ENCODE results near the gene C1orf159.

The C1orf159 gene

DNA sequence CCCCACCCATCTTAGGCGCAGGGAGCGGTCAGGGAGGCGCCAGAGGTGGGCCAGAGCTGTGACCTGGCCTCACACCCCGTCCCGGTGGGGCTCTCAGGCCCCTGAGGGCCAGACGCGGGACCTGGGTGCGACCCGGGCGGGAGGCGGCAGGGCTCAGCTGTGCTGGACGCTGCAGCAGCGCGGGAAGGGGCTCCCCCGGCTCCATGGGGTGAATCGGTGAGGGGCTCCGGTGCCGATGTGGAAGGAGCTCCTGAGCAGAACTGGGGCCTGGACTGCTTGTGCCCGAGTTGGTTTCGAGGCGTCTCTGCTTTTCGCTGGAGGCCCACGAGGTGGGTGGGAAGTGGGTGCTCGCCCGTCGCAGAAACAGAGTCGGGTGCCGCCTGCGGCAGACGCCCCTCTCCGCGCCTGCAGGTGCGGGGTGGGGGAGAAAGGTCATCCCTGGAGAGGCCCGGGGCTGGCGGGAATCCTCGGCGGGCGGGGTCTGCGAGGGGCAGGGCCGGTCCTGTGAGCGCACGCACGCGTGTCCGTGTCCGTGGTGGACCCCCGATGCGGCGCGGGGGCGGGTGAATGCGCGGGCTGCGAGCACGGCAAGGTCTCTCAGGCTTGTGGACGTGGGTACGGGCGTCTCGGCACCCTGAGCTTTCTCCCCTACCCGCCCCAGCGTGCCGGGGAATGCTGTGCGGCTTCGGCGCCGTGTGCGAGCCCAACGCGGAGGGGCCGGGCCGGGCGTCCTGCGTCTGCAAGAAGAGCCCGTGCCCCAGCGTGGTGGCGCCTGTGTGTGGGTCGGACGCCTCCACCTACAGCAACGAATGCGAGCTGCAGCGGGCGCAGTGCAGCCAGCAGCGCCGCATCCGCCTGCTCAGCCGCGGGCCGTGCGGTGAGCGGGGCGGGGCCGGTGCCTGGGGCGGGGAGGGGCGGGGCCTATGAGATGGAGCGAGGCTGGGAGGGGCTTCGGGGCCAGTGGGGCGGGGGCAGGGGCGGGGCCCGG, 75.6 kb downstream of the C1orf159 start:
- TF ChIP-seq GATA3 (IDR thresholded peaks at IDR 0.05; ENCODE audit: low read depth, low read length) = no peak
- TF ChIP-seq GATA2 (IDR thresholded peaks at IDR 0.05; ENCODE audit: low read depth, low read length) = no peak

DNA sequence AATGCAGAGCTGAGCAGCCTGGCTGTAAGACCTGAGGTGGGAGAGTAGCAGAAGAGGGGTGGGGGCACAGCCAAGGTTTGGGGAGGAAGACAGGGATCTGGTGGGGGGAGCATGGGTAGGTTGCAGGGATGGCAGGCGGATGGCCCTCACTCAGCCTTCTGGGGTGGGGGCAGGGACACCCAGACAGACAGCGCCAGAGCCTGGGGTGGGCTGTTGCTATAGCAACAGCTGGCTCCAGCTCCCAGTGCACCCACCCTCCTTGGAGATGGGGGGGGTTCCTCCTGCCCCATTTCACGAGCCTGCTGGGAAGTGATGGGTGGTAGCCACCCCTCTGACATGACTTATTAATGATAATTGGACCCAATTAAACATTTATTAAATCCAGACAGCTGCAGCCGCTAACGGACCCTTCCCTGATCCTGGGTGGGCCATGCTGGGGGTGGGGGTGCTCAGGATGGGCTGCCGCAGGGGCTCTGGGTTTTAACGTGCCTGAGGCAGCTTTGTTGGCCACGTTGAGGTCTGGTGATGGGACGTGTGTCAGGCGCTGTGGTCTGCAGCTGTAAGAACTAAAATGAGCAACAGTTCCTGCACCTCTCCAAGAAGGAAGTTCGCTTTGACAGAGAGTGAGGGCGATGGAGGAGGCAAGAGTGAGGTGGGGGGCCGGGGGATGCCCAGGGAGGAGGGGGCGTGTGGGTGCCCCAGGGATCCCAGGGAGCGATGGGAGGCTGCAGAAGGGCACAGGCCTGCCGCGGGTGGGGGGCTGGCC, 76.6 kb downstream of the C1orf159 start:
- TF ChIP-seq GATA3 (IDR thresholded peaks at IDR 0.05; ENCODE audit: low read depth, low read length) = no peak
- no peak for TF ChIP-seq GATA2 (IDR thresholded peaks at IDR 0.05; ENCODE audit: low read depth, low read length)

DNA sequence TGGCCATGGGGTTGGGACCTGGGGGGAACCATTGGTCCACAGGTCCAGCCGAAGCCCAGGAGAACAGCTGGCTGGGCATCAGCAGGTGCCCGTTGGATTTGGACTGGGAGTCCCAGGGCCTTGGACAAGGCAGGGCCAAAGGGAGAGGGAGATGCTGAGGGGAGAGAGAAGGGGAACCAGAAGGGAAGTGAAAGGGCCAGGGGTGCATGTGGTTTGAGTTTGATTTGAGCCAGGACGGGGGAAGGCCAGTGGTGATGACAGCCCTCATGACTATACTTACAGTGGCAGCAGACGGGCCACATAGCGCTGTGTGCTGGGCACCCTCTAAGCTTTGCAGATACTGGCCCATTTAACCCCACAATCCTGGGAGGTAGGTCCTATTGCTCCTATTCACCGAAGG, 77.2 kb downstream of the C1orf159 start:
- TF ChIP-seq GATA2 (IDR thresholded peaks at IDR 0.05; ENCODE audit: low read depth, low read length) (no peak), GATA3 (IDR thresholded peaks at IDR 0.05; ENCODE audit: low read depth, low read length) (no peak)

DNA sequence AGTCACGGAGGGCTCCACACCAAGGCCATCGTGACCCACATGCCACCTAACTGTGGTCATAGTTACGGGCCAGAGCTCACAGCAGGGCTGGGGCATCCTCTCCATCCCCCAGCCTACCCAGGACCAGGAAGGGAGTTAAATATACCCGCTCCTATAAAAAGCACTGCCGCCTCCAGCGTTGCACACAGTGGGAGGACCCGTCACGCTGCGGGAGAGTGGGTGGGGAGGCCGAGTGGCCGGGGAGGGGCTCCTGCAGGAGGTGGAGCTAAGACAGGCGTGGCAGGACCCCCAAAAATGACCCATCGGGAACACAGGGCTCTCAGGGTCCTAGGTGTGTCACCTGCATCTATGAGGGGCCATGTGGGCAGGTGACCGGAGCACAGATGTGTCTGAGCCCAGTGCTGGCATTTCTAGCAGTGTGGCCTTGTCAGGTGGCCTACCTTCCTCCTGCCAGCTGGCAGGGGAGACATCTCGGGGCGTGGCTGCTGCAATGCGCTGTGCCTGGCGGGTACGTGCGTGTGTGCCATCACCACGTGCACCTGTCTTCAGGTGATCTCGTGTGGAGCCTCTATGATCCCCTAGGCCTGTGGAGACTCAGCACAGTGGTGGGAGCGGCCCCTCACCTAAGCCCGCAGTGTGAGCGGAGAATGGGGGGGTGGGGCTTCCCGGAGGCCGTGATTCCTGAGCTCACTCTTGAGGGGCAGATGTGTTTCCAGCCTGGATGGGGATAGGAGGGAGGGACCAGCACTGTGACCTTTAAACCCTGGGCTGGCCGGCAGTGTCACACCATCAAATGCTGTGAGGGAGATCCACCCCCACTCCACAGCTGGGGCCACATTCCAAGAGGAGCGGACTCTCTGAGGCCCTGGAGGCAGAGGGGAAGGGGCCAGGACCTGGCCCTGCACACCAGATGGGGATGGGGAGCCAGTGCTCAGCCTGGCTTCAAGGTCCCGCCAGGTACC, 78.2 kb downstream of the C1orf159 start:
- TF ChIP-seq GATA3 (IDR thresholded peaks at IDR 0.05; ENCODE audit: low read depth, low read length) = no peak
- TF ChIP-seq GATA2 (IDR thresholded peaks at IDR 0.05; ENCODE audit: low read depth, low read length) = no peak

GRCh38 chr1:1035291-1035943, 80.5 kb downstream of the C1orf159 start:
- TF ChIP-seq GATA2 (IDR thresholded peaks at IDR 0.05; ENCODE audit: low read depth, low read length) (no peak), GATA3 (IDR thresholded peaks at IDR 0.05; ENCODE audit: low read depth, low read length) (no peak)

DNA sequence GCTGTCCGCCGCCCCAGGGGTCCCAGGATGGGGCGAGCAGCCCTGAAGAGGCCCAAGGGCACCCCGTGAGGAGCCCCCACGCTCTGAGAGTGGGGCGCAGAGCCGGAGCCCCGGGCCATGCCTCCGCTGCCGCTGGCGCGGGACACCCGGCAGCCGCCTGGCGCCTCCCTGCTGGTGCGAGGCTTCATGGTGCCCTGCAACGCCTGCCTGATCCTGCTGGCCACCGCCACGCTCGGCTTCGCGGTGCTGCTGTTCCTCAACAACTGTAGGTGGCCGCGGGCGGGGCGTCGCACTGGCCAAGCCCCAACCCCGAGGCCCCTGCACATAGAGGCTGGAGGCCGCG, 81.5 kb downstream of the C1orf159 start:
- no peak for TF ChIP-seq GATA2 (IDR thresholded peaks at IDR 0.05; ENCODE audit: low read depth, low read length)
- TF ChIP-seq GATA3 (IDR thresholded peaks at IDR 0.05; ENCODE audit: low read depth, low read length) = no peak

DNA sequence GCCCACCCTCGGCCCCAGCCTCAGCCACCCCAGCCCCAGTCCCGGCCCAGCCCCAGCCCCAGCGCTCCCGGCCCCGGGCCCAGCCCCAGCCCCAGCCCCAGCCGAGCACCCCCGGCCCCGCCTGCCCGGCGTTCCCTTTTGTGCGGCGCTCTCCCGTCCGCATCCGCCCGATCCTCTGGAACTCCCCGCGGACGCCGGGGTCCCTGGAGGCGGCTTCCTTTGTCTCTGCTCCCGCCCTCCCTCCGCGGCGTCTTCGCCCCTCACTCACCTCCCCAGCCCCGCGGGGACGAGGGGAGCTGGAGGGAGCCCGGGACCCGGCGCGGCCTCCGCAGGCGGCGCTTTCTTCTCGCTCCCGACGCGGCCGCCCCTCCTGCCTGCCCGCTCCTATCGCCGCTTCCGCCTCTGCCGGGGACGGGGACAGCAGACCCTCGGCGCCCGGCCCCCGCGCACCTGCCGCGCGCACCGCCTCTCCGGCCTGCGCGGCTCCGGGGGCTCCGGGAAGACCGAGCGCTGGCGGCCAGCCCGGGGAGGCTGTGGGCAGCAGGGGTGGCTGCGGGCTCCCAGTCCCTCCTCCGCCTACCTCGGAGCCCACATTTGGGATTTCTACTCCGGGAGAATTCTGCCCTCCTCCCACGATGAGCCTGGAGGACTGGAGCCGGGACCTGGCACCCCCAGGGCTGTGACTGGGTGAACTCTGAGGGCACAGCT, 82.0 kb downstream of the C1orf159 start:
- TF ChIP-seq GATA3 (IDR thresholded peaks at IDR 0.05; ENCODE audit: low read depth, low read length) (no peak), GATA2 (IDR thresholded peaks at IDR 0.05; ENCODE audit: low read depth, low read length) (no peak)

GRCh38 chr1:1033009-1033587, 82.8 kb downstream of the C1orf159 start:
- TF ChIP-seq GATA3 (IDR thresholded peaks at IDR 0.05; ENCODE audit: low read depth, low read length) = no peak

DNA sequence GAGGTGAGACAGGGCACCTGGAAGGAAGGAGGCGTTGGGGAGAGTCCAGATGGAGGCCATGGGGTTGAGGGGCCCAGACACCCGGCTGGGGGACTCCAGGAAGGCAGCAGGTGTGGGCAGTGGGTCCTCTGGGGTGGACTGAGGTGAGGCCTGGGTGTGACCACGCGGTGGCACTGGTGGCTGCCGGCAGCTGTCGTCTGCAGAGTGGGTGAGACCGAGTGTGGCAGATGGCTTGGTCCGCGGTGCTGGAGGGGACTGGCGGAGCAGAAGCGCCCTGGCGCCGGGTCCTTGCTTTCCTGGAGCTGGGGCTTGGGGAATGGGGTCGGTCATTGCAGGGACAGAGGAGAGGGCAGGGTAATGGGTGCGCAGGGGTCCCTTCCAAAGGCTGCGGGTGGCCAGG, 83.5 kb downstream of the C1orf159 start:
- no peak for TF ChIP-seq GATA3 (IDR thresholded peaks at IDR 0.05; ENCODE audit: low read depth, low read length)
- TF ChIP-seq GATA2 (IDR thresholded peaks at IDR 0.05; ENCODE audit: low read depth, low read length) = no peak

Data from SH-SY5Y (cell line).